ENCODE data around the gene PRPF6. TPM values are rescaled to one million over a fixed set of nuclear protein-coding genes. Genes with fewer than 3 reads are reported as not detected.
A peak's percentile ranks its signal among the peaks of the same experiment; 100 is the strongest.

The PRPF6 gene
- total RNA-seq, 4 donors from 2014 or later: 34.1 to 57.4 (median 45.8) TPM

DNA sequence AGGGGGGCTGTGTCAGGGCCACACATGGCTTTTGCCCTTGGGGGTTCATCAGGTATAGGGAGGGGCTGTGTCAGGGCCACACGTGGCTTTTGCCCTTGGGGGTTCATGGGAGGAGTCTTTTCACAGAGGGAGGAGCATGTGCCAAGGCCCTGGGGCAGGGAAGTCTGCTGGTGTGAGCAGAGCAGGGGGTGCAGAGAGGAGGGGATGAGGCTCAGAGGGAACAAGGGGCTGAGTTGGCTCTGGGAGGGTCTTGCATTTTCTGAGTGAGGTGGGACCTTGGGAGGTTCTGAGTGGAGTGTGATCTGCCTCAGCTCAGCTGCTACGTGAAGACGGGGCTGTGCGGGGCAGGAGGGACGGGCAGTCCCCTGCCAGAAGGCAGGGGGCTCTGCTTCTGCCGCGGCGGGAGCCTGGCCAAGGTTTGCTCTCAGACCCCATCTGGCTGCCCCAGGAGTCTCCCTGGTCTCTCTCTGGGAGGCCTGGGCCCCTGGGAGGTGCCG lies 74.5 kb downstream of the PRPF6 start:
- peaks cover 0 to 68% (median 4%) of the 10 kb centered on the region in 4 donors for H3K27me3 ChIP-seq

DNA sequence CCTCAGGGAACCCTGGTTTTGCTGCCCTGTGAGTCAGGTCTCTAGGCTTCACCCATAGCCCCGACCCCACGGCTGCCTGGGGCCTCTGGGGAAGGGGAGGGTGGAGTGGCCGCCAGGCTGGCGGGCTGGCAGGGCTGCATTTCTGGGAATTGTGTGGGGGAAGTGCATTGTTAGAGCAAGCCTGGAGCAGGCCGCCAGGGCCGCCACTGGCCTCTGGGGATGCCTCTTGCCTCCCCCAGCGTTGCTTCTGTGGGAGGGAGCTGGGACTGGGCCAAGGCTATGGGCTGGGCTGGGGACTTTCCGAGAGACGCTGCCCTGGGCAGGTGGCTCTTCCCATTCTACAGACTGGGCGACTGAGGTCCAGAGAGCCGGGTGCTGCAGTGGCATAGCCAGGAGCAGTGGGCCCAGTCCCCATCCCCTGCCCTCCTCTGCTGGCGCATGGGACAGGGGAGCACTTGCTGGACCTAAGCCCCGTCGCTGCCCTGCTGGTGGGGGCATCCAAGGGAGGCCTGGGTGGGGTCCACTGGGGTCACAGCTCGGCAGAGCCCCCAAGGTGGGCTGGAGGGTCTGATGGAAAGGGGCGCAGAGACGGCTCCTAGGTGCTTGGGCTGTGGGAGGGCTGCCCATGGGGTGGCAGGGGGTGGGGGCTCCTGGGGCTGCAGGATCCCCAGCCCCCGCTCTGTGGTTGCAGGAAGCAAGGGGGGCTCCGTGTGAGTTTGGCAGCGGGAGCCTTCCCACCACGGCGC lies 75.1 kb downstream of the PRPF6 start:
- H3K36me3 ChIP-seq: no peaks in the 10 kb centered on the region
- H3K27me3 ChIP-seq: peaks cover 0 to 62% (median 2%) of the 10 kb centered on the region in 4 donors
- peak overlapping the region in 1 of 4 donors; percentile 49 for H3K4me3 ChIP-seq
- intact Hi-C loops (cut with DNase I): no loop called here
- H3K9me3 ChIP-seq: no peaks in the 10 kb centered on the region
- 75% methylated on average over 7 of the region's 22 CpGs; no CpG with 5 or more reads in 1 of the 2 donors for WGBS, 2 donors
- peak overlapping the region; percentile 24 to 83 (median 70) for H3K27ac ChIP-seq
- no peak for DNase-seq
- TF ChIP-seq, protein P1, sequence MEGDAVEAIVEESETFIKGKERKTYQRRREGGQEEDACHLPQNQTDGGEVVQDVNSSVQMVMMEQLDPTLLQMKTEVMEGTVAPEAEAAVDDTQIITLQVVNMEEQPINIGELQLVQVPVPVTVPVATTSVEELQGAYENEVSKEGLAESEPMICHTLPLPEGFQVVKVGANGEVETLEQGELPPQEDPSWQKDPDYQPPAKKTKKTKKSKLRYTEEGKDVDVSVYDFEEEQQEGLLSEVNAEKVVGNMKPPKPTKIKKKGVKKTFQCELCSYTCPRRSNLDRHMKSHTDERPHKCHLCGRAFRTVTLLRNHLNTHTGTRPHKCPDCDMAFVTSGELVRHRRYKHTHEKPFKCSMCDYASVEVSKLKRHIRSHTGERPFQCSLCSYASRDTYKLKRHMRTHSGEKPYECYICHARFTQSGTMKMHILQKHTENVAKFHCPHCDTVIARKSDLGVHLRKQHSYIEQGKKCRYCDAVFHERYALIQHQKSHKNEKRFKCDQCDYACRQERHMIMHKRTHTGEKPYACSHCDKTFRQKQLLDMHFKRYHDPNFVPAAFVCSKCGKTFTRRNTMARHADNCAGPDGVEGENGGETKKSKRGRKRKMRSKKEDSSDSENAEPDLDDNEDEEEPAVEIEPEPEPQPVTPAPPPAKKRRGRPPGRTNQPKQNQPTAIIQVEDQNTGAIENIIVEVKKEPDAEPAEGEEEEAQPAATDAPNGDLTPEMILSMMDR (IDR thresholded peaks at IDR 0.05): peak in 2 of 6 experiments; percentile 6 to 10
- TF ChIP-seq POLR2A (IDR thresholded peaks at IDR 0.05): no peak
- H3K4me1 ChIP-seq: peaks cover 29 to 69% (median 43%) of the 10 kb centered on the region in 3 donors

More for the DNA sequence above, 74.5 kb downstream of the PRPF6 start:
- intact Hi-C loops (cut with DNase I): no loop called here
- peak overlapping the region; percentile 24 to 83 (median 70) for H3K27ac ChIP-seq
- H3K36me3 ChIP-seq: no peaks in the 10 kb centered on the region
- 61 to 69% methylated on average over 3 to 8 of the region's 9 CpGs for WGBS, 2 donors
- no peak overlapping the region for H3K4me3 ChIP-seq
- peaks cover 29 to 75% (median 43%) of the 10 kb centered on the region in 3 donors for H3K4me1 ChIP-seq
- no peak for DNase-seq
- TF ChIP-seq POLR2A (IDR thresholded peaks at IDR 0.05): no peak
- TF ChIP-seq, protein P1 (IDR thresholded peaks at IDR 0.05): no peak
- H3K9me3 ChIP-seq: no peaks in the 10 kb centered on the region

DNA sequence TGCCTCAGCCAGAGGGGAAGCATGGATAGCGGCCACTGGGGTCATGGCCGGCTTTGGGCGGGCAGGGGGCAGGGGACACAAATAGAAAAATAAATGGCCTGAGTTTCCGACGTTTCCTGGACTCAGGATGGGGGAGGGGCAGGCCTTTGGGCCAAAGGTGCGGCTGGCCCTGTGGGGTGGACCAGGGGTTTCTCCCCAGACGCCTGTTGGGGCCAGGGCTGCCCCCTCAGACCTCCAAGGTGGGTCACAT lies 75.6 kb downstream of the PRPF6 start:
- WGBS, 2 donors: 25% methylated on average over 5 of the region's 7 CpGs; no CpG with 5 or more reads in 1 of the 2 donors
- intact Hi-C loops (cut with DNase I): no loop called here
- H3K4me3 ChIP-seq: peak overlapping the region in 1 of 4 donors; percentile 49
- H3K36me3 ChIP-seq: no peaks in the 10 kb centered on the region
- peaks cover 0 to 57% (median 2%) of the 10 kb centered on the region in 4 donors for H3K27me3 ChIP-seq
- TF ChIP-seq, protein P1 (IDR thresholded peaks at IDR 0.05): no peak
- no peak for TF ChIP-seq POLR2A (IDR thresholded peaks at IDR 0.05)
- no peaks in the 10 kb centered on the region for H3K9me3 ChIP-seq
- peak overlapping the region; percentile 28 to 83 (median 60) for H3K27ac ChIP-seq
- H3K4me1 ChIP-seq: peaks cover 29 to 67% (median 43%) of the 10 kb centered on the region in 3 donors
- DNase-seq: no peak

GRCh38 chr20:64056889-64057627 lies 76.1 kb downstream of the PRPF6 start:
- H3K4me1 ChIP-seq: peaks cover 29 to 64% (median 44%) of the 10 kb centered on the region in 3 donors
- no peaks in the 10 kb centered on the region for H3K36me3 ChIP-seq
- WGBS, 2 donors: 56 to 70% methylated on average over 14 to 15 of the region's 39 CpGs
- intact Hi-C loops (cut with DNase I): no loop called here
- no peak for DNase-seq
- H3K27me3 ChIP-seq: peaks cover 0 to 52% (median 2%) of the 10 kb centered on the region in 4 donors
- TF ChIP-seq, protein P1 (IDR thresholded peaks at IDR 0.05): no peak
- TF ChIP-seq POLR2A (IDR thresholded peaks at IDR 0.05): no peak
- H3K9me3 ChIP-seq: no peaks in the 10 kb centered on the region
- peak overlapping the region in 2 of 4 donors; percentile 26 to 49 for H3K4me3 ChIP-seq
- peak overlapping the region; percentile 28 to 83 (median 60) for H3K27ac ChIP-seq

All from esophagus squamous epithelium (tissue), 5 donors.